ENCODE data around the gene CD5L. TPM values are rescaled to one million over a fixed set of nuclear protein-coding genes. Genes with fewer than 3 reads are reported as not detected.

The CD5L gene
- total RNA-seq, 1 experiment from 2014 or later: not detected

DNA sequence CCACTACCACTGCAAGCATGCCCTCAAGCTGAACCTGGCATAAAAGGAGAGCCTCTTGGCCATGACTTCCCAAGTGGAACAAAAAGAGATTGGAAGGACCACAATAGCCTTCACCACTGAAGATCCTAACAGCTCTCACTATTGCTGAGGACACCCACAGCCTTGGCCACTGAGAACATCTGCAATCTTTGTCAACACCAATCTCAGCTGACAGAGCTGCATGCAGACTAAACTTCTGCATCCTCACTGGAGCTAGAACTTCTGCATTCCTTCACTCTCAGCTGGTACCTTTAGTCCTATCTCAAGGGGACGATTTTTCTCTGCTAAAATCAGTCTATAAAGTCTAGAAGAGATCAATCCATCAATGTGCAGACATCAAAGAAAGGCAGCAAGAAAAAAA lies 56.4 kb downstream of the CD5L start:
- Histone ChIP-seq H3K4me2 (ENCODE audit: low read length) (no peak overlapping the region), H2AFZ (ENCODE audit: low read depth, low read length, poor library complexity, severe bottlenecking) (no peak overlapping the region), H3K36me3 (ENCODE audit: control insufficient read depth in 1 of 2, insufficient read depth in 2 of 2, low read length in 2 of 2) (no peaks in the 10 kb centered on the region), H3K9me2 (ENCODE audit: insufficient read depth) (no peaks in the 10 kb centered on the region), H4K20me1 (ENCODE audit: insufficient read depth) (no peaks in the 10 kb centered on the region), H3K4me1 (ENCODE audit: control insufficient read depth in 1 of 2, insufficient read depth in 2 of 2, low read length in 2 of 2) (no peaks in the 10 kb centered on the region), H3K9me3 (ENCODE audit: control insufficient read depth in 1 of 2, insufficient read depth in 1 of 2, low read depth in 1 of 2, low read length in 2 of 2) (no peaks in the 10 kb centered on the region), H3K4me3 (replicated peaks in 1 of 2; ENCODE audit: low read depth in 1 of 2, low read length in 2 of 2) (no peak overlapping the region), H3K27ac (ENCODE audit: low read depth, low read length) (no peak overlapping the region), H3K9ac (ENCODE audit: low read length) (no peak overlapping the region), H3K27me3 (ENCODE audit: insufficient read depth, low read length) (no peaks in the 10 kb centered on the region), H3K79me2 (ENCODE audit: insufficient read depth, low read length) (no peaks in the 10 kb centered on the region)
- ChIA-PET POLR2A (no interaction called here), RAD21 (ENCODE audit: low non-redundant PET in 1 of 2, low total read pairs in 2 of 2, uncharacterized antibody in 2 of 2, unreplicated experiment in 2 of 2) (no interaction called here), CTCF (no interaction called here)
- no peak for DNase-seq (ENCODE audit: low read depth, low spot score)
- ATAC-seq: no peak
- TF ChIP-seq, protein P1, sequence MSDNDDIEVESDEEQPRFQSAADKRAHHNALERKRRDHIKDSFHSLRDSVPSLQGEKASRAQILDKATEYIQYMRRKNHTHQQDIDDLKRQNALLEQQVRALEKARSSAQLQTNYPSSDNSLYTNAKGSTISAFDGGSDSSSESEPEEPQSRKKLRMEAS (IDR thresholded peaks at IDR 0.05): no peak
- TF ChIP-seq ELF1 (IDR thresholded peaks at IDR 0.05; ENCODE audit: borderline replicate concordance, low read depth): no peak
- TF ChIP-seq FOSL1 (IDR thresholded peaks at IDR 0.05; ENCODE audit: low read depth): no peak
- no peak for TF ChIP-seq EZH2 (IDR thresholded peaks at IDR 0.05)
- no peak for TF ChIP-seq ZFX (IDR thresholded peaks at IDR 0.05)
- no peak for TF ChIP-seq SIN3A (IDR thresholded peaks at IDR 0.05; ENCODE audit: low read depth)
- TF ChIP-seq, protein P2, sequence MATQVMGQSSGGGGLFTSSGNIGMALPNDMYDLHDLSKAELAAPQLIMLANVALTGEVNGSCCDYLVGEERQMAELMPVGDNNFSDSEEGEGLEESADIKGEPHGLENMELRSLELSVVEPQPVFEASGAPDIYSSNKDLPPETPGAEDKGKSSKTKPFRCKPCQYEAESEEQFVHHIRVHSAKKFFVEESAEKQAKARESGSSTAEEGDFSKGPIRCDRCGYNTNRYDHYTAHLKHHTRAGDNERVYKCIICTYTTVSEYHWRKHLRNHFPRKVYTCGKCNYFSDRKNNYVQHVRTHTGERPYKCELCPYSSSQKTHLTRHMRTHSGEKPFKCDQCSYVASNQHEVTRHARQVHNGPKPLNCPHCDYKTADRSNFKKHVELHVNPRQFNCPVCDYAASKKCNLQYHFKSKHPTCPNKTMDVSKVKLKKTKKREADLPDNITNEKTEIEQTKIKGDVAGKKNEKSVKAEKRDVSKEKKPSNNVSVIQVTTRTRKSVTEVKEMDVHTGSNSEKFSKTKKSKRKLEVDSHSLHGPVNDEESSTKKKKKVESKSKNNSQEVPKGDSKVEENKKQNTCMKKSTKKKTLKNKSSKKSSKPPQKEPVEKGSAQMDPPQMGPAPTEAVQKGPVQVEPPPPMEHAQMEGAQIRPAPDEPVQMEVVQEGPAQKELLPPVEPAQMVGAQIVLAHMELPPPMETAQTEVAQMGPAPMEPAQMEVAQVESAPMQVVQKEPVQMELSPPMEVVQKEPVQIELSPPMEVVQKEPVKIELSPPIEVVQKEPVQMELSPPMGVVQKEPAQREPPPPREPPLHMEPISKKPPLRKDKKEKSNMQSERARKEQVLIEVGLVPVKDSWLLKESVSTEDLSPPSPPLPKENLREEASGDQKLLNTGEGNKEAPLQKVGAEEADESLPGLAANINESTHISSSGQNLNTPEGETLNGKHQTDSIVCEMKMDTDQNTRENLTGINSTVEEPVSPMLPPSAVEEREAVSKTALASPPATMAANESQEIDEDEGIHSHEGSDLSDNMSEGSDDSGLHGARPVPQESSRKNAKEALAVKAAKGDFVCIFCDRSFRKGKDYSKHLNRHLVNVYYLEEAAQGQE (IDR thresholded peaks at IDR 0.05; ENCODE audit: low read depth): no peak
- TF ChIP-seq POLR2A (IDR thresholded peaks at IDR 0.05; ENCODE audit: borderline replicate concordance, extremely low read depth, insufficient read depth, insufficient read length): no peak
- TF ChIP-seq, protein P3, sequence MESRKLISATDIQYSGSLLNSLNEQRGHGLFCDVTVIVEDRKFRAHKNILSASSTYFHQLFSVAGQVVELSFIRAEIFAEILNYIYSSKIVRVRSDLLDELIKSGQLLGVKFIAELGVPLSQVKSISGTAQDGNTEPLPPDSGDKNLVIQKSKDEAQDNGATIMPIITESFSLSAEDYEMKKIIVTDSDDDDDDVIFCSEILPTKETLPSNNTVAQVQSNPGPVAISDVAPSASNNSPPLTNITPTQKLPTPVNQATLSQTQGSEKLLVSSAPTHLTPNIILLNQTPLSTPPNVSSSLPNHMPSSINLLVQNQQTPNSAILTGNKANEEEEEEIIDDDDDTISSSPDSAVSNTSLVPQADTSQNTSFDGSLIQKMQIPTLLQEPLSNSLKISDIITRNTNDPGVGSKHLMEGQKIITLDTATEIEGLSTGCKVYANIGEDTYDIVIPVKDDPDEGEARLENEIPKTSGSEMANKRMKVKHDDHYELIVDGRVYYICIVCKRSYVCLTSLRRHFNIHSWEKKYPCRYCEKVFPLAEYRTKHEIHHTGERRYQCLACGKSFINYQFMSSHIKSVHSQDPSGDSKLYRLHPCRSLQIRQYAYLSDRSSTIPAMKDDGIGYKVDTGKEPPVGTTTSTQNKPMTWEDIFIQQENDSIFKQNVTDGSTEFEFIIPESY (IDR thresholded peaks at IDR 0.05; ENCODE audit: extremely low read depth, insufficient replicate concordance, low read length): no peak
- no peak for TF ChIP-seq CEBPB (IDR thresholded peaks at IDR 0.05; ENCODE audit: low read depth)
- no peak for TF ChIP-seq JUND (IDR thresholded peaks at IDR 0.05)
- TF ChIP-seq SP1 (IDR thresholded peaks at IDR 0.05; ENCODE audit: low read depth): no peak
- TF ChIP-seq YY1 (IDR thresholded peaks at IDR 0.05; ENCODE audit: extremely low read depth, insufficient replicate concordance, low read depth, low read length): no peak
- BruUV-seq (replicated peaks): no TSS peak
- intact Hi-C loops (cut with micrococcal nuclease): no loop called here

Data from HCT116 (cell line).